ENCODE data around the gene RECQL5.
"Not testable (repeated sequence)": the region's sequence is repeated elsewhere in the genome, so short reads cannot be mapped to it uniquely, and the experiment has no call there.

The RECQL5 gene

DNA sequence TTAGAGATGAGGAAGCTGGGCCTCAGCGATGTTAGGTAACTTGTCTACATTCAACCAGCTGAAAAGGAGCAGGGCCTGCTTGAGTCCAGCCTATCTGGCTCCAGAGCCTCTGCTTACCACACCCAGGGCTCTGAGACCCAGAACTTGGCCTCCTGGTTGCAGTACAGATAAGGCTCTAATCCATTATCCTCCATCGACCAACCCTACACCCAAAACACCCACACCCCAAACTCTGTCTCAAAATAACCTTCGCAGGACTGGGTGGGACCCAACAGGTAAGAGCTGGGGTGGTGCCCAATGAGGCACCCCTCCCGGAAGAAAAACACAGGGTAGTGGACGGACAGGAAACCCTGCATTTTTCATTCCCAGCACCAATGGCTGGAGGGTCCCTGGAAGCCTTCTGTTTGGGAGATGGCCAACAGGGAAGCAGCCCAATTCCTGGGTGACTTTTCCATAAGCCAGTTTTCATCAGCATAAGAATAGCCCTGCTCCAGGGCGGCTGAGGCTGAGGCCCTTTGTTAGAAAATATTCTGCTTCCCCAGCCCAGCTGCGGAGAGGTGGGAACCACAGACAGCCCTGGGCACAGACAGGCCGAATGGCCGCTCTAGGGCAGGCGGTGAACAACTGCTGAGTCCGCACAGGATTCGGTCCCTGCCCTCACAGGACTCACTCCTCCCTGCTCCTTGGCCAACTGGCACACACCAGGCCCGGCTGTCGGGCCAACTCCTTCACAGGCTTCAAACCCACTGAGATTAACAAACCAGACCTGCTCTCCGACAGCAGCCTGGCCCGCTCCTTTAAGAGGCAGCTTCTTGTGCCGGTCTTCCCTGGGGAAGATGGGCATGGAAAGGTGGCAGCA, 23.9 kb downstream of the RECQL5 start:
- Histone ChIP-seq H3K4me3 (ENCODE audit: insufficient read depth, low read depth, low read length, poor library complexity, severe bottlenecking) (no peak overlapping the region), H3K36me3 (ENCODE audit: control insufficient read depth, insufficient read depth, low read length) (no peaks in the 10 kb centered on the region), H3K9me3 (ENCODE audit: control insufficient read depth, low read length) (no peaks in the 10 kb centered on the region), H3K27me3 (replicated peaks; ENCODE audit: control insufficient read depth, insufficient read depth, low read length, poor library complexity, severe bottlenecking) (no peaks in the 10 kb centered on the region), H3K4me1 (ENCODE audit: control insufficient read depth, insufficient read depth, low read length, poor library complexity, severe bottlenecking) (no peaks in the 10 kb centered on the region), H3K27ac (ENCODE audit: insufficient read depth, low read length, poor library complexity, severe bottlenecking) (no peak overlapping the region)
- DNase-seq = no peak

GRCh38 chr17:75642182-75642783, 24.7 kb downstream of the RECQL5 start:
- H3K27ac ChIP-seq (ENCODE audit: insufficient read depth, low read length, poor library complexity, severe bottlenecking) = no peak overlapping the region
- DNase-seq = no peak
- no peaks in the 10 kb centered on the region for H3K36me3 ChIP-seq (ENCODE audit: control insufficient read depth, insufficient read depth, low read length)
- no peaks in the 10 kb centered on the region for H3K9me3 ChIP-seq (ENCODE audit: control insufficient read depth, low read length)
- no peak overlapping the region for H3K4me3 ChIP-seq (ENCODE audit: insufficient read depth, low read depth, low read length, poor library complexity, severe bottlenecking)
- H3K27me3 ChIP-seq (replicated peaks; ENCODE audit: control insufficient read depth, insufficient read depth, low read length, poor library complexity, severe bottlenecking) = no peaks in the 10 kb centered on the region
- H3K4me1 ChIP-seq (ENCODE audit: control insufficient read depth, insufficient read depth, low read length, poor library complexity, severe bottlenecking) = no peaks in the 10 kb centered on the region

GRCh38 chr17:75641343-75641742, 25.6 kb downstream of the RECQL5 start:
- H3K27ac ChIP-seq (ENCODE audit: insufficient read depth, low read length, poor library complexity, severe bottlenecking) = no peak overlapping the region
- no peaks in the 10 kb centered on the region for H3K27me3 ChIP-seq (replicated peaks; ENCODE audit: control insufficient read depth, insufficient read depth, low read length, poor library complexity, severe bottlenecking)
- H3K4me1 ChIP-seq (ENCODE audit: control insufficient read depth, insufficient read depth, low read length, poor library complexity, severe bottlenecking) = no peaks in the 10 kb centered on the region
- H3K36me3 ChIP-seq (ENCODE audit: control insufficient read depth, insufficient read depth, low read length) = no peaks in the 10 kb centered on the region
- H3K9me3 ChIP-seq (ENCODE audit: control insufficient read depth, low read length) = no peaks in the 10 kb centered on the region
- no peak for DNase-seq
- no peak overlapping the region for H3K4me3 ChIP-seq (ENCODE audit: insufficient read depth, low read depth, low read length, poor library complexity, severe bottlenecking)

- H3K9me3 ChIP-seq (ENCODE audit: control insufficient read depth, low read length) = no peaks in the 10 kb centered on the region
- no peak overlapping the region for H3K27ac ChIP-seq (ENCODE audit: insufficient read depth, low read length, poor library complexity, severe bottlenecking)
- no peaks in the 10 kb centered on the region for H3K36me3 ChIP-seq (ENCODE audit: control insufficient read depth, insufficient read depth, low read length)
- no peak overlapping the region for H3K4me3 ChIP-seq (ENCODE audit: insufficient read depth, low read depth, low read length, poor library complexity, severe bottlenecking)
- DNase-seq = no peak
- H3K27me3 ChIP-seq (replicated peaks; ENCODE audit: control insufficient read depth, insufficient read depth, low read length, poor library complexity, severe bottlenecking) = no peaks in the 10 kb centered on the region
- no peaks in the 10 kb centered on the region for H3K4me1 ChIP-seq (ENCODE audit: control insufficient read depth, insufficient read depth, low read length, poor library complexity, severe bottlenecking)
Measured at GRCh38 chr17:75640556-75641119, 26.3 kb downstream of the RECQL5 start.

GRCh38 chr17:75639771-75640555, 27.0 kb downstream of the RECQL5 start:
- Histone ChIP-seq H3K36me3 (ENCODE audit: control insufficient read depth, insufficient read depth, low read length) (no peaks in the 10 kb centered on the region), H3K27ac (ENCODE audit: insufficient read depth, low read length, poor library complexity, severe bottlenecking) (no peak overlapping the region), H3K4me3 (ENCODE audit: insufficient read depth, low read depth, low read length, poor library complexity, severe bottlenecking) (no peak overlapping the region), H3K9me3 (ENCODE audit: control insufficient read depth, low read length) (no peaks in the 10 kb centered on the region), H3K27me3 (replicated peaks; ENCODE audit: control insufficient read depth, insufficient read depth, low read length, poor library complexity, severe bottlenecking) (no peaks in the 10 kb centered on the region), H3K4me1 (ENCODE audit: control insufficient read depth, insufficient read depth, low read length, poor library complexity, severe bottlenecking) (no peaks in the 10 kb centered on the region)
- no peak for DNase-seq

GRCh38 chr17:75639327-75639726, 27.6 kb downstream of the RECQL5 start:
- H3K9me3 ChIP-seq (ENCODE audit: control insufficient read depth, low read length) = no peaks in the 10 kb centered on the region
- no peaks in the 10 kb centered on the region for H3K36me3 ChIP-seq (ENCODE audit: control insufficient read depth, insufficient read depth, low read length)
- H3K4me1 ChIP-seq (ENCODE audit: control insufficient read depth, insufficient read depth, low read length, poor library complexity, severe bottlenecking) = no peaks in the 10 kb centered on the region
- no peaks in the 10 kb centered on the region for H3K27me3 ChIP-seq (replicated peaks; ENCODE audit: control insufficient read depth, insufficient read depth, low read length, poor library complexity, severe bottlenecking)
- DNase-seq = no peak
- no peak overlapping the region for H3K27ac ChIP-seq (ENCODE audit: insufficient read depth, low read length, poor library complexity, severe bottlenecking)
- H3K4me3 ChIP-seq (ENCODE audit: insufficient read depth, low read depth, low read length, poor library complexity, severe bottlenecking) = no peak overlapping the region

GRCh38 chr17:75638893-75639292, 28.1 kb downstream of the RECQL5 start:
- H3K27ac ChIP-seq (ENCODE audit: insufficient read depth, low read length, poor library complexity, severe bottlenecking) = no peak overlapping the region
- H3K9me3 ChIP-seq (ENCODE audit: control insufficient read depth, low read length) = no peaks in the 10 kb centered on the region
- H3K4me1 ChIP-seq (ENCODE audit: control insufficient read depth, insufficient read depth, low read length, poor library complexity, severe bottlenecking) = no peaks in the 10 kb centered on the region
- H3K4me3 ChIP-seq (ENCODE audit: insufficient read depth, low read depth, low read length, poor library complexity, severe bottlenecking) = no peak overlapping the region
- DNase-seq = no peak
- no peaks in the 10 kb centered on the region for H3K36me3 ChIP-seq (ENCODE audit: control insufficient read depth, insufficient read depth, low read length)
- no peaks in the 10 kb centered on the region for H3K27me3 ChIP-seq (replicated peaks; ENCODE audit: control insufficient read depth, insufficient read depth, low read length, poor library complexity, severe bottlenecking)

- not testable (repeated sequence) for DNase-seq; H3K36me3 ChIP-seq (ENCODE audit: control insufficient read depth, insufficient read depth, low read length); H3K9me3 ChIP-seq (ENCODE audit: control insufficient read depth, low read length); H3K4me1 ChIP-seq (ENCODE audit: control insufficient read depth, insufficient read depth, low read length, poor library complexity, severe bottlenecking); H3K27ac ChIP-seq (ENCODE audit: insufficient read depth, low read length, poor library complexity, severe bottlenecking); H3K27me3 ChIP-seq (replicated peaks; ENCODE audit: control insufficient read depth, insufficient read depth, low read length, poor library complexity, severe bottlenecking); H3K4me3 ChIP-seq (ENCODE audit: insufficient read depth, low read depth, low read length, poor library complexity, severe bottlenecking)
Measured at GRCh38 chr17:75638039-75638438, 28.9 kb downstream of the RECQL5 start.

- Histone ChIP-seq H3K4me3 (ENCODE audit: insufficient read depth, low read depth, low read length, poor library complexity, severe bottlenecking) (no peak overlapping the region), H3K9me3 (ENCODE audit: control insufficient read depth, low read length) (no peaks in the 10 kb centered on the region), H3K27ac (ENCODE audit: insufficient read depth, low read length, poor library complexity, severe bottlenecking) (no peak overlapping the region), H3K27me3 (replicated peaks; ENCODE audit: control insufficient read depth, insufficient read depth, low read length, poor library complexity, severe bottlenecking) (no peaks in the 10 kb centered on the region), H3K36me3 (ENCODE audit: control insufficient read depth, insufficient read depth, low read length) (no peaks in the 10 kb centered on the region), H3K4me1 (ENCODE audit: control insufficient read depth, insufficient read depth, low read length, poor library complexity, severe bottlenecking) (peaks cover 6% of the 10 kb centered on the region)
- no peak for DNase-seq
Measured at GRCh38 chr17:75637551-75637950, 29.4 kb downstream of the RECQL5 start.
